Stimulated activated CD8-positive, alpha-beta memory T cell treated with anti-CD3 and anti-CD28 coated beads, Interleukin-4, amount 100 ng/mL, for 1 hour (primary cell): ENCODE measurements around the gene RAB43.
"Not testable (repeated sequence)": the region's sequence is repeated elsewhere in the genome, so short reads cannot be mapped to it uniquely, and the experiment has no call there.

Source experiments
- DNase-seq, 2 donors: peaks; one replicate each; pipeline ENCODE4 v3.0.0-alpha.2; 2020; ENCODE audit warnings: low read depth in 2 of 2, low spot score in 1 of 2

Gene RAB43

GRCh38 chr3:129095285-129095684 is 26.3 kb downstream of the RAB43 start:
- DNase-seq, result no peak

- not testable (repeated sequence) for DNase-seq
These were observed 33.3 kb downstream of the RAB43 start for GRCh38 chr3:129088312-129088711.

- DNase-seq, result not testable (repeated sequence)
These were observed 33.7 kb downstream of the RAB43 start for GRCh38 chr3:129087904-129088303.

GRCh38 chr3:129087138-129087702 is 34.4 kb downstream of the RAB43 start:
- DNase-seq, result no peak

GRCh38 chr3:129085818-129086217 is 35.8 kb downstream of the RAB43 start:
- DNase-seq, result no peak

- DNase-seq, result no peak
These were observed 36.4 kb downstream of the RAB43 start for GRCh38 chr3:129085165-129085715.

- DNase-seq, result no peak
These were observed 37.1 kb downstream of the RAB43 start for GRCh38 chr3:129084501-129084900.

- DNase-seq, result no peak
These were observed 39.6 kb downstream of the RAB43 start for GRCh38 chr3:129082026-129082425.

- no peak for DNase-seq
These were observed 40.1 kb downstream of the RAB43 start for GRCh38 chr3:129081503-129081902.

- no peak for DNase-seq
These were observed 43.1 kb downstream of the RAB43 start for GRCh38 chr3:129078510-129078909.

GRCh38 chr3:129077222-129077621 is 44.4 kb downstream of the RAB43 start:
- no peak for DNase-seq

GRCh38 chr3:129070086-129070885 is 51.3 kb downstream of the RAB43 start:
- DNase-seq, result no peak

GRCh38 chr3:129069313-129070085 is 52.1 kb downstream of the RAB43 start:
- not testable (repeated sequence) for DNase-seq

GRCh38 chr3:129068291-129068886 is 53.2 kb downstream of the RAB43 start:
- no peak for DNase-seq

- DNase-seq, result not testable (repeated sequence)
These were observed 53.9 kb downstream of the RAB43 start for GRCh38 chr3:129067719-129068118.

GRCh38 chr3:129065720-129066073 is 55.9 kb downstream of the RAB43 start:
- no peak for DNase-seq

- DNase-seq, result no peak
These were observed 56.4 kb downstream of the RAB43 start for GRCh38 chr3:129065016-129065719.

- no peak for DNase-seq
These were observed 57.6 kb downstream of the RAB43 start for GRCh38 chr3:129063841-129064482.

- DNase-seq, result no peak
These were observed 58.4 kb downstream of the RAB43 start for GRCh38 chr3:129063091-129063640.
